ENCODE results near the gene LGALS3BP. TPM values are rescaled to one million over a fixed set of nuclear protein-coding genes. Genes with fewer than 3 reads are reported as not detected.

The LGALS3BP gene
- total RNA-seq, 1 experiment from 2014 or later: 69.8 TPM

- peaks cover 13% of the 10 kb centered on the region for H3K9me3 ChIP-seq (ENCODE audit: control insufficient read depth, low read depth, low read length)
- no peaks in the 10 kb centered on the region for H4K20me1 ChIP-seq (ENCODE audit: control insufficient read depth, insufficient read depth, insufficient read length)
- Mint-ChIP-seq H3K36me3 (ENCODE audit: insufficient read depth in 1 of 3, low read depth in 3 of 3) (peaks cover 4 to 11% (median 5%) of the 10 kb centered on the region in 3 experiments; a peak in 6 of 7 replicates), H3K4me3 (no peak overlapping the region), H3K27me3 (ENCODE audit: low read depth) (peaks cover 68% of the 10 kb centered on the region), H3K27ac (no peak overlapping the region), H3K9me3 (peaks cover 45 to 49% of the 10 kb centered on the region in 2 experiments), H3K4me1 (peaks cover 4 to 13% of the 10 kb centered on the region in 2 experiments; a peak in 3 of 4 replicates)
- no peak for DNase-seq
- H2AFZ ChIP-seq (ENCODE audit: low read length): no peak overlapping the region
- no peak overlapping the region for H2BK12ac ChIP-seq (ENCODE audit: insufficient read length, low read depth, low read length)
- no peak overlapping the region for H3K4ac ChIP-seq (ENCODE audit: low read depth, low read length)
- H3K27me3 ChIP-seq (ENCODE audit: insufficient read depth, low read length): no peaks in the 10 kb centered on the region
- no peak overlapping the region for H2BK15ac ChIP-seq (ENCODE audit: low read depth, low read length)
- no peak overlapping the region for H4K91ac ChIP-seq (ENCODE audit: insufficient read length, low read depth, low read length)
- no peak overlapping the region for H3K23ac ChIP-seq (ENCODE audit: insufficient read length, low read depth, low read length)
- no peak overlapping the region for H4K8ac ChIP-seq (replicated peaks; ENCODE audit: insufficient read length, low read depth, low read length)
- H3K4me2 ChIP-seq (ENCODE audit: insufficient read depth, insufficient read length, low read length): no peak overlapping the region
- H3K4me1 ChIP-seq (ENCODE audit: insufficient read depth, low read length): no peaks in the 10 kb centered on the region
- H3K56ac ChIP-seq (ENCODE audit: insufficient read length, low read depth, low read length): no peak overlapping the region
- peaks cover 5% of the 10 kb centered on the region for H3K23me2 ChIP-seq (ENCODE audit: insufficient read length, low read depth, low read length, poor library complexity, severe bottlenecking)
- H2BK5ac ChIP-seq (ENCODE audit: insufficient read length, low read length): no peak overlapping the region
- no peaks in the 10 kb centered on the region for H3K79me2 ChIP-seq (ENCODE audit: insufficient read depth, low read length)
- no peak overlapping the region for H2AK5ac ChIP-seq (ENCODE audit: insufficient read length, low read length)
- no peak overlapping the region for H3T11ph ChIP-seq (ENCODE audit: low read length)
- H3K27ac ChIP-seq (ENCODE audit: insufficient read length, low read depth, low read length): no peak overlapping the region
- no peaks in the 10 kb centered on the region for H3K79me1 ChIP-seq (ENCODE audit: insufficient read depth, low read depth, low read length, poor library complexity, severe bottlenecking)
- no peak overlapping the region for H2BK20ac ChIP-seq (ENCODE audit: low read depth, low read length, poor library complexity, severe bottlenecking)
- no peak overlapping the region for H2BK120ac ChIP-seq (ENCODE audit: low read depth, low read length, poor library complexity, severe bottlenecking)
- TF ChIP-seq CTCF (conservative IDR thresholded peaks at IDR 0.05): no peak
- H3K9ac ChIP-seq (ENCODE audit: extremely low read depth, insufficient read length, low read length): no peak overlapping the region
- no CpG with 5 or more reads among the region's 2 CpGs for WGBS (ENCODE audit: extremely low coverage, insufficient read length, low lambda C conversion rate)
- H4K5ac ChIP-seq (ENCODE audit: insufficient read length, low read depth, low read length): no peak overlapping the region
- no peak overlapping the region for H3K14ac ChIP-seq (ENCODE audit: insufficient read depth, low read length)
- H3K18ac ChIP-seq (ENCODE audit: insufficient read length, low read depth, low read length): no peak overlapping the region
Observed at GRCh38 chr17:79014158-79014758, 34.5 kb upstream of the LGALS3BP start.
